ENCODE results near the gene SLC44A5.
"Not testable (repeated sequence)": the region's sequence is repeated elsewhere in the genome, so short reads cannot be mapped to it uniquely, and the experiment has no call there.

SLC44A5 gene

GRCh38 chr1:75273110-75273509, 337.8 kb downstream of the SLC44A5 start:
- peaks cover 8% of the 10 kb centered on the region for H3K9me3 Mint-ChIP-seq
- no peaks in the 10 kb centered on the region for H3K36me3 Mint-ChIP-seq (ENCODE audit: low read depth)
- no peak overlapping the region for H3K4me3 Mint-ChIP-seq
- DNase-seq: no peak
- H3K27me3 Mint-ChIP-seq (ENCODE audit: low read depth, poor library complexity): no peaks in the 10 kb centered on the region
- TF ChIP-seq, protein P1, sequence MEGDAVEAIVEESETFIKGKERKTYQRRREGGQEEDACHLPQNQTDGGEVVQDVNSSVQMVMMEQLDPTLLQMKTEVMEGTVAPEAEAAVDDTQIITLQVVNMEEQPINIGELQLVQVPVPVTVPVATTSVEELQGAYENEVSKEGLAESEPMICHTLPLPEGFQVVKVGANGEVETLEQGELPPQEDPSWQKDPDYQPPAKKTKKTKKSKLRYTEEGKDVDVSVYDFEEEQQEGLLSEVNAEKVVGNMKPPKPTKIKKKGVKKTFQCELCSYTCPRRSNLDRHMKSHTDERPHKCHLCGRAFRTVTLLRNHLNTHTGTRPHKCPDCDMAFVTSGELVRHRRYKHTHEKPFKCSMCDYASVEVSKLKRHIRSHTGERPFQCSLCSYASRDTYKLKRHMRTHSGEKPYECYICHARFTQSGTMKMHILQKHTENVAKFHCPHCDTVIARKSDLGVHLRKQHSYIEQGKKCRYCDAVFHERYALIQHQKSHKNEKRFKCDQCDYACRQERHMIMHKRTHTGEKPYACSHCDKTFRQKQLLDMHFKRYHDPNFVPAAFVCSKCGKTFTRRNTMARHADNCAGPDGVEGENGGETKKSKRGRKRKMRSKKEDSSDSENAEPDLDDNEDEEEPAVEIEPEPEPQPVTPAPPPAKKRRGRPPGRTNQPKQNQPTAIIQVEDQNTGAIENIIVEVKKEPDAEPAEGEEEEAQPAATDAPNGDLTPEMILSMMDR (IDR thresholded peaks at IDR 0.05): no peak
- H3K27ac Mint-ChIP-seq: no peak overlapping the region
- no peaks in the 10 kb centered on the region for H3K4me1 Mint-ChIP-seq

DNA sequence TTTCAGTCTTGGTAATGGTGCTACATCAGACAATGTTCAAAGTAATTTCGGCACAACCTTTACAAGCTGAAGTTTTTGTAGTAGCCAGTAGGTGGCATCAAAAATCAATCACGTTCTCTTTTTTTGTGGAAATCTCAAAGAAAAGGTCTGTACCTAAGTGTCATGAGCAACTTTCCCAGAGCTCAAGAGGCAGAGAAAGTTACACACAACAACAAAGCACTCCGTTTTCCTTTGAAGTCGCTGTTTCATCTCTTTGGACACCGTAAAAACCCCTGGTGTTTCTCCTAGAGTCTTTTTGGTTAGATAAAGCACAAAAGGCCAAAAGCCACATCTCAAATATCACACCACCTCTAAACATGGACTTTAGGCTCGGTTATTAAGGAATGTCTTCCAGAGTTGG, 345.1 kb downstream of the SLC44A5 start:
- DNase-seq: no peak

GRCh38 chr1:75264112-75264511, 346.8 kb downstream of the SLC44A5 start:
- peaks cover 14% of the 10 kb centered on the region for H3K9me3 Mint-ChIP-seq
- peaks cover 2% of the 10 kb centered on the region for H3K27me3 Mint-ChIP-seq (ENCODE audit: low read depth, poor library complexity)
- no peak overlapping the region for H3K27ac Mint-ChIP-seq
- no peak for DNase-seq
- no peaks in the 10 kb centered on the region for H3K36me3 Mint-ChIP-seq (ENCODE audit: low read depth)
- H3K4me1 Mint-ChIP-seq: peaks cover 6% of the 10 kb centered on the region
- H3K4me3 Mint-ChIP-seq: no peak overlapping the region
- TF ChIP-seq, protein P1 (IDR thresholded peaks at IDR 0.05): no peak

More for the DNA sequence above, 345.1 kb downstream of the SLC44A5 start:
- peaks cover 18% of the 10 kb centered on the region for H3K9me3 Mint-ChIP-seq
- H3K36me3 Mint-ChIP-seq (ENCODE audit: low read depth): no peaks in the 10 kb centered on the region
- peaks cover 2% of the 10 kb centered on the region for H3K27me3 Mint-ChIP-seq (ENCODE audit: low read depth, poor library complexity)
- peaks cover 6% of the 10 kb centered on the region for H3K4me1 Mint-ChIP-seq
- TF ChIP-seq, protein P1 (IDR thresholded peaks at IDR 0.05): peak; percentile 58
- no peak overlapping the region for H3K4me3 Mint-ChIP-seq
- H3K27ac Mint-ChIP-seq: no peak overlapping the region

DNA sequence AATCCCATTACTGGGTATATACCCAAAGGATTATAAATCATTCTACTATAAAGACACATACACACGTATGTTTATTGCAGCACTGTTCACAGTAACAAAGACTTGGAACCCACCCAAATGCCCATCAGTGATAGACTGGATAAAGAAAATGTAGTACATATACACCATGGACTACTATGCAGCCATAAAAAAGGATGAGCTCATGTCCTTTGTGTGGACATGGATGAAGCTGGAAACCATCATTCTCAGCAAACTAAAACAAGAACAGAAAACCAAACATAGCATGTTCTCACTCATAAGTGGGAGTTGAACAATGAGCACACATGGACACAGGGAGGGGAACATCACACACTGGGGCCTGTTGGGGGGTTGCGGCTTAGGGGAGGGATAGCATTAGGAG, 347.3 kb downstream of the SLC44A5 start:
- not testable (repeated sequence) for H3K36me3 Mint-ChIP-seq (ENCODE audit: low read depth); H3K4me3 Mint-ChIP-seq; H3K4me1 Mint-ChIP-seq; H3K27me3 Mint-ChIP-seq (ENCODE audit: low read depth, poor library complexity); DNase-seq; H3K27ac Mint-ChIP-seq
- H3K9me3 Mint-ChIP-seq: peaks cover 14% of the 10 kb centered on the region

- not testable (repeated sequence) for H3K4me1 Mint-ChIP-seq
Observed at GRCh38 chr1:75261946-75262345, 349.0 kb downstream of the SLC44A5 start.

GRCh38 chr1:75258351-75258750, 352.6 kb downstream of the SLC44A5 start:
- no peak for DNase-seq
- Mint-ChIP-seq H3K36me3 (ENCODE audit: low read depth) (no peaks in the 10 kb centered on the region), H3K4me3 (no peak overlapping the region), H3K27me3 (ENCODE audit: low read depth, poor library complexity) (no peaks in the 10 kb centered on the region), H3K27ac (no peak overlapping the region), H3K9me3 (peaks cover 14% of the 10 kb centered on the region), H3K4me1 (no peaks in the 10 kb centered on the region)
- TF ChIP-seq, protein P1 (IDR thresholded peaks at IDR 0.05): no peak

More at GRCh38 chr1:75261946-75262345, 349.0 kb downstream of the SLC44A5 start:
- H3K36me3 Mint-ChIP-seq (ENCODE audit: low read depth); H3K27ac Mint-ChIP-seq; H3K27me3 Mint-ChIP-seq (ENCODE audit: low read depth, poor library complexity); H3K4me3 Mint-ChIP-seq; DNase-seq: not testable (repeated sequence)
- H3K9me3 Mint-ChIP-seq: peaks cover 14% of the 10 kb centered on the region

- H3K4me3 Mint-ChIP-seq: no peak overlapping the region
- H3K4me1 Mint-ChIP-seq: no peaks in the 10 kb centered on the region
- H3K27ac Mint-ChIP-seq: no peak overlapping the region
- H3K9me3 Mint-ChIP-seq: peaks cover 7% of the 10 kb centered on the region
- no peaks in the 10 kb centered on the region for H3K27me3 Mint-ChIP-seq (ENCODE audit: low read depth, poor library complexity)
- TF ChIP-seq, protein P1 (IDR thresholded peaks at IDR 0.05): no peak
- peak; percentile 7 for DNase-seq
- no peaks in the 10 kb centered on the region for H3K36me3 Mint-ChIP-seq (ENCODE audit: low read depth)
Observed at GRCh38 chr1:75257424-75257823, 353.5 kb downstream of the SLC44A5 start.

- not testable (repeated sequence) for H3K36me3 Mint-ChIP-seq (ENCODE audit: low read depth); H3K27me3 Mint-ChIP-seq (ENCODE audit: low read depth, poor library complexity); H3K9me3 Mint-ChIP-seq; H3K4me3 Mint-ChIP-seq; DNase-seq; H3K4me1 Mint-ChIP-seq; H3K27ac Mint-ChIP-seq
Observed at GRCh38 chr1:75250114-75250513, 360.8 kb downstream of the SLC44A5 start.
